RWPE1 (cell line): Measurements from ENCODE around the gene TPGS1.
A peak's percentile ranks its signal among the peaks of the same experiment; 100 is the strongest.

Experiments
- CTCF ChIA-PET: fragments of 350-600 bp; sonication (Branson Sonifier 250); formaldehyde crosslinking; extraction: SDS; loops from one replicate; lab custom pipeline; 2021; lab: Yijun Ruan, JAX
- POLR2A ChIA-PET: fragments of 400-600 bp; formaldehyde crosslinking; extraction: SDS; loops from one replicate; lab custom pipeline; 2020; ENCODE audit warnings: antibody characterized with exemption; ENCODE audit not compliant: low non-redundant PET; lab: Yijun Ruan, JAX
- DNase-seq: peaks from one replicate; pipeline ENCODE4 v3.0.0; 2012; ENCODE audit warnings: low spot score
- H3K27ac ChIP-seq: fragments of 450-650 bp; 2 replicates; pipeline ENCODE4 v1.5.1; 2017
- TF ChIP-seq, protein P1 (sequence below): fragments of 450-650 bp; conservative IDR thresholded peaks from 2 replicates; pipeline ENCODE4 v1.5.1; 2017; ENCODE audit warnings: low read depth, mild to moderate bottlenecking

Gene TPGS1

DNA sequence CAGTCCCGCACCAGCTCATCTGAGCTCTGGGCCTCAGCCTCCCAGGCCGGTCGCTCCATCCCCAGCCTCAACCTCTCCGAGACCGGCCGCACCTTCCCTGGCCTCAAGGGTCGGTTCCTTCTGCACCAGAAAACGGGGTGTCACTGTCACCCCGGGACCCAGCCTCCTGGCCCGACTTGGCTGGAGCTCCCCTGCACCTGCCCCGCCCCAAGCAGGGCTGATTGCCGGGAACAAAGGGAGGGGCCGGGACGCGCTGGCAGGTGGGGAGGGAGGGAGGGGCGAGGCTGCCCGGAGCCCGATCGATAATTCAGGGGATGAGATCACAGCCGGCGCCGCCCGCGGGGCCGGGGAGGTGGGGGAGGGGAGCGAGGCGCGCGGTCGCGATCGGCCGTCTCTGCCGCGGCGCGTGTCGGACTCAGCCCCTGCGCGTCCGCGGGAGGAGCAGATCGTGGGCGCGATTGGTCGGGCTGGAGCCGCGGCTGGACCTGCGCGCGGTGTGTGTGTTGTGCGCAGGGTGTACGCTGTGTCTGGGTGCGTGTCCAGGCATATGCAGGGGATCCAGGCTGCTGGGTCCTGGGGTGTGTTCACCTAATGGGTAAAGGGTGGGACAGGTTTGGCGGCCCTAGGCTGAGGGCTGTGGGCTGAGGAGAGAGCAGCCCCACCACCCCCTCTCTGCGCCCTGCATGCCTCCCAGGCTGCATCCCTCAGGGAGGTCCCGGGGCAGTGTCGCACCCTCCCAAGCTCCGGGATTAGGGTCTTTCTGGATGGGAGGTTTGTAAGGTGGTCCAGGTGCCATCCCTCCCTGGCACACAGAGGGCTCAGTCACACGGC, 45.4 kb upstream of the TPGS1 start:
- peak; percentile 13 for DNase-seq
- POLR2A ChIA-PET = no interaction called here
- TF ChIP-seq, protein P1, sequence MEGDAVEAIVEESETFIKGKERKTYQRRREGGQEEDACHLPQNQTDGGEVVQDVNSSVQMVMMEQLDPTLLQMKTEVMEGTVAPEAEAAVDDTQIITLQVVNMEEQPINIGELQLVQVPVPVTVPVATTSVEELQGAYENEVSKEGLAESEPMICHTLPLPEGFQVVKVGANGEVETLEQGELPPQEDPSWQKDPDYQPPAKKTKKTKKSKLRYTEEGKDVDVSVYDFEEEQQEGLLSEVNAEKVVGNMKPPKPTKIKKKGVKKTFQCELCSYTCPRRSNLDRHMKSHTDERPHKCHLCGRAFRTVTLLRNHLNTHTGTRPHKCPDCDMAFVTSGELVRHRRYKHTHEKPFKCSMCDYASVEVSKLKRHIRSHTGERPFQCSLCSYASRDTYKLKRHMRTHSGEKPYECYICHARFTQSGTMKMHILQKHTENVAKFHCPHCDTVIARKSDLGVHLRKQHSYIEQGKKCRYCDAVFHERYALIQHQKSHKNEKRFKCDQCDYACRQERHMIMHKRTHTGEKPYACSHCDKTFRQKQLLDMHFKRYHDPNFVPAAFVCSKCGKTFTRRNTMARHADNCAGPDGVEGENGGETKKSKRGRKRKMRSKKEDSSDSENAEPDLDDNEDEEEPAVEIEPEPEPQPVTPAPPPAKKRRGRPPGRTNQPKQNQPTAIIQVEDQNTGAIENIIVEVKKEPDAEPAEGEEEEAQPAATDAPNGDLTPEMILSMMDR = no peak
- CTCF ChIA-PET = interaction anchor here (0.7 to 1.4 kb wide), 3 partner anchors 45 to 48 kb away, joined by 3 to 6 read pairs (median 3); no protein-coding TSS in a partner anchor
- H3K27ac ChIP-seq = peak overlapping the region; percentile 4; the same call in 1 of the 2 replicates

DNA sequence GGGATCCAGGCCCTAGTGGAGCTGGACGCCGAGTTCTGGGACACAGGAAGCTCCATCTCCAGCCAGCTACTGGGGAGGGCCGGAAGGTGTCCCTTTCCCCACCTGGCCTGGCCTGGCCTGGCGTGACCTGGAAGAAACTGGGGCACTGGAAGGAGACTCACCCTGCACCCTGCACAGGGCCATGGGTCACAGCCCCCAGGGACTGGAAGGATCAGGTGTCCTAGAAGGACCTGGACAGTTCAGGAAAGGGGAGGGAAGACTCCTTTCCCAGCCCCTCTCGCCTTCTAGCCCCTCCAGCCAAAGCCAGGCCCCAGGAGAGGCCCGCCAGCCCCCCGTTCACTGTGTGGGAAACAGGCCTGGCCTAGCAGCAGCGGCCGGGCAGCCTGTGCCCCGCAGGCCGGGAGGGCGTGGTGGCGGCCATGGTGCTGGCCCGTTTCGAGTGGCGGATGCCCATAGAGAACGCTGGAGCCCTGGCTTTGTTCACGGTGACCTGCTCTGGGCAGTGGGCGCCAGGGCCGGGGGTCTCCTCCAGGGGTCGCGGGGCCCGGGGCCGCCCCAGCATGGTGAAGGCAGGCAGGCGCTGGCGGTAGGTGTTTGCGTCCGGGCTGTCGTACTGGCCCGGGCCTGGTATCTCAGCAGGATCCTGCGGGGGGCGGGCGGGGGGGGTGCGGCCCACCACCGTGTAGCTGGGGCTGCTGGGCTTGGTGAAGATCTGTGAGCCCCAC, 43.7 kb upstream of the TPGS1 start:
- POLR2A ChIA-PET = no interaction called here
- CTCF ChIA-PET = interaction anchor here (0.6 kb wide), 1 partner anchor 170 kb away, joined by 3 read pairs; no protein-coding TSS in a partner anchor
- DNase-seq = no peak
- TF ChIP-seq, protein P1 = no peak
- peak overlapping the region; percentile 15; the same call in 1 of the 2 replicates for H3K27ac ChIP-seq

DNA sequence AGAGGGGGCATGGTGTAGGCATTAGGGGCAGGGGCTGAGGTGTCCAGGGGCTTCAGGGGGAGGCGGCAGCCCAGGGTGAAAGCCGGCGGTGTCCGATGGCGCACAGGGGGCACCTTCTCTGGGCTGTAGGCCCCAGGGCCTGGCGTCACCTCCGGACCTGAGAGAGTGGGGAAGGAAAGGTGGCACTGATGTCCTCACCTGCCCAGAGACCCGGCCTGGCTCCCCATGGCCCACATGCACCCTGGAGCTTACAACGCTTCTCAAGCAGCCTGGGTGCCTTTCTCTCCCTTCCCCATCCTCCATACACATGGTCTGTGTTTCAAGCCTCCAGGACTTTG, 43.1 kb upstream of the TPGS1 start:
- CTCF ChIA-PET = no interaction called here
- TF ChIP-seq, protein P1 = no peak
- DNase-seq = no peak
- POLR2A ChIA-PET = no interaction called here
- no peak overlapping the region for H3K27ac ChIP-seq

DNA sequence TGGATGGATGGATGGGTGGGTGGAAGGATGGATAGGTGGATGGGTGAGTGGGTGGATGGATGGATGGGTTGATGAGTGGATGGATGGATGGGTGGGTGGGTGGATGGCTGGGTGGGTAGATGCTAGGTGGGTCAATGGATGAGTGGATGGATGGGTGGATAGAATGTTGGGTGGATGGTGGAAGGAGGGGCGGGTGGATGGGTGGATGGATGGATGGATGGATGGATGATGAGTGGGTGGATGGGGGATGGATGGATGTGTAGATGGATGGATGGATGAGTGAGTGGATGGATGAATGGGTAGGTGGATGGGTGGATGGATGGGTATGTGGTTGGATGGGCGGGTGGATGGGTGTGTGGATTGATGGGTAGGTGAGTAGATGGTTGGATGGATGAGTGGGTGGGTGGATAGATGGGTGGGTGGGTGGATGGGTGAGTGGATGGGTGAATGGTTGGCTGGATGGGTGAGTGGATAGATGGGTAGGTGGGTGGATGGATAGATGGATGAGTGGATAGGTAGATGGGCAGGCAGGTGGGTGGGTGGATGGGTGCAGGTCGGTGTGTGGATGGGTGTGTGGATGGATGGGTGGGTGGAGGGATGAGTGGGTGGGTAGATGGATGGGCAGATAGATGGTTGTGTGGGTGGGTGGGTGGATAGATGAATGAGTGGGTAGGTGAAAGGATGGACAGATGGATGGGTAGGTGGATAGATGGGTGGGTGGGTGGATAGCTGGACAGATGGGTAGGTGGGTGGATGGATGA, 42.1 kb upstream of the TPGS1 start:
- no peak overlapping the region for H3K27ac ChIP-seq
- TF ChIP-seq, protein P1 = no peak
- ChIA-PET CTCF (no interaction called here), POLR2A (no interaction called here)
- no peak for DNase-seq

DNA sequence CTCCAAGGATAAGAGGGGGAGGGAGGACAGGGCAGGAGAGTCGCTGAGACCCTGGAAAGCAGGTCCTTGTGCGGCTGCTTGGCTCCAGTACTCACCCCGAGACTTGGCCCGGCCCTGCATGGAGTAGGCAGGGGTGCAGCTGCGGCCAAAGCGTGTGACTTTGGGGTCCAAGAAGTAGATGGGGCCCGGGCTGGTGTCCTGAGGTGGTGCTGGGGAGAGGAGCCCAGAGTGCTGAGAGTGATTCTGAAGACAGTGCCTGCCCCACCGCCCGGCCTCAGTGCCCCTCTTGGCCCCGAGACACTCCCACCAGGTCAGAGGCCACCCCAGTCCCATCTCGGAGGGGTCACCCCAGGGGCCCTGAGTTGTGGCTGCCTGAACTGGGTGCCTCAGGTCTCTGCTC, 39.7 kb upstream of the TPGS1 start:
- ChIA-PET POLR2A (no interaction called here), CTCF (no interaction called here)
- no peak overlapping the region for H3K27ac ChIP-seq

More for the DNA sequence above, 39.7 kb upstream of the TPGS1 start:
- DNase-seq = no peak
- TF ChIP-seq, protein P1 = no peak
